Type B pancreatic cell (in vitro differentiated cells): ENCODE measurements around the gene TMBIM6. TPM values are rescaled to one million over a fixed set of nuclear protein-coding genes. Genes with fewer than 3 reads are reported as not detected.

Experiments
- DNase-seq: peaks from one replicate; pipeline ENCODE4 v3.0.0; 2021; ENCODE audit warnings: mixed read lengths; ENCODE audit not compliant: unreplicated experiment; ENCODE audit errors: extremely low spot score
- H3K27ac Mint-ChIP-seq: 2 replicates; pipeline ENCODE4 v1.8.0; 2021; ENCODE audit warnings: mild to moderate bottlenecking, mixed read lengths
- H3K27me3 Mint-ChIP-seq: 2 replicates; pipeline ENCODE4 v1.8.0; 2021; ENCODE audit warnings: mixed read lengths
- H3K36me3 Mint-ChIP-seq: 2 replicates; pipeline ENCODE4 v1.8.0; 2021; ENCODE audit warnings: mixed read lengths
- H3K4me1 Mint-ChIP-seq: one replicate; pipeline ENCODE4 v1.8.0; 2021; ENCODE audit warnings: mixed read lengths; ENCODE audit not compliant: unreplicated experiment
- H3K4me3 Mint-ChIP-seq: 2 replicates; pipeline ENCODE4 v1.8.0; 2021; ENCODE audit warnings: mild to moderate bottlenecking, mixed read lengths
- H3K9me3 Mint-ChIP-seq: 2 replicates; pipeline ENCODE4 v1.8.0; 2021; ENCODE audit warnings: mixed read lengths
- total RNA-seq: library from RNA; stranded (reverse); gene quantifications from 2 replicates; pipeline ENCODE4 v1.2.1, GENCODE V29; 2021; ENCODE audit warnings: low replicate concordance
- TF ChIP-seq, protein P1 (sequence below): fragments of 200-600 bp; sonication (generic); conservative IDR thresholded peaks from 2 replicates; pipeline ENCODE4 v1.5.0; 2021; ENCODE audit warnings: antibody characterized with exemption, mild to moderate bottlenecking

Gene TMBIM6
- total RNA-seq, 1 donor from 2014 or later, result 497 TPM

DNA sequence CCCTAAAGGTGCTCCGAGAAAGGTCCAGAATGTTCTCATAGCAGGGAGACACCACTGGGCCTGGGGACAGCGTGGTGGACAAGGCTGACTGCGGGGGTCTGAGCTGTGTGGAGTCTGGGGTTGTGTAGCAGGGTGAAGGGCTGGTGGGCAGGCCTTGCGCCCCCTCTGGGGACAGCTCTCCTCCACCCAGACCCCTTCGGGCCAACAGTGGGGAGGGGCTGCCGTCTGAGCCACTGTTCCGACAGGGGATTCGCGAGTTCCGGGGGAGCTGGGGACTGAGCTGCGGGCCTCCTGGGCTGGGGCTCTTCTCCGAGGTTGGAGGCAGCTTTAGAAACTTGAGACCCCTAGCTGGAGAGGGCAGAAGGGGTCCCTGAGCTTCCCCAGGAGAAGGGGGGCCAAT lies 54.8 kb downstream of the TMBIM6 start:
- H3K9me3 Mint-ChIP-seq, result no peaks in the 10 kb centered on the region
- no peaks in the 10 kb centered on the region for H3K27me3 Mint-ChIP-seq
- DNase-seq, result no peak
- no peak overlapping the region for H3K4me3 Mint-ChIP-seq
- peaks cover 3% of the 10 kb centered on the region for H3K36me3 Mint-ChIP-seq
- no peak overlapping the region for H3K27ac Mint-ChIP-seq
- peaks cover 8% of the 10 kb centered on the region for H3K4me1 Mint-ChIP-seq
- TF ChIP-seq, protein P1, sequence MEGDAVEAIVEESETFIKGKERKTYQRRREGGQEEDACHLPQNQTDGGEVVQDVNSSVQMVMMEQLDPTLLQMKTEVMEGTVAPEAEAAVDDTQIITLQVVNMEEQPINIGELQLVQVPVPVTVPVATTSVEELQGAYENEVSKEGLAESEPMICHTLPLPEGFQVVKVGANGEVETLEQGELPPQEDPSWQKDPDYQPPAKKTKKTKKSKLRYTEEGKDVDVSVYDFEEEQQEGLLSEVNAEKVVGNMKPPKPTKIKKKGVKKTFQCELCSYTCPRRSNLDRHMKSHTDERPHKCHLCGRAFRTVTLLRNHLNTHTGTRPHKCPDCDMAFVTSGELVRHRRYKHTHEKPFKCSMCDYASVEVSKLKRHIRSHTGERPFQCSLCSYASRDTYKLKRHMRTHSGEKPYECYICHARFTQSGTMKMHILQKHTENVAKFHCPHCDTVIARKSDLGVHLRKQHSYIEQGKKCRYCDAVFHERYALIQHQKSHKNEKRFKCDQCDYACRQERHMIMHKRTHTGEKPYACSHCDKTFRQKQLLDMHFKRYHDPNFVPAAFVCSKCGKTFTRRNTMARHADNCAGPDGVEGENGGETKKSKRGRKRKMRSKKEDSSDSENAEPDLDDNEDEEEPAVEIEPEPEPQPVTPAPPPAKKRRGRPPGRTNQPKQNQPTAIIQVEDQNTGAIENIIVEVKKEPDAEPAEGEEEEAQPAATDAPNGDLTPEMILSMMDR, result no peak

- Mint-ChIP-seq H3K27ac (no peak overlapping the region), H3K4me1 (peaks cover 8% of the 10 kb centered on the region), H3K9me3 (no peaks in the 10 kb centered on the region), H3K27me3 (no peaks in the 10 kb centered on the region), H3K4me3 (no peak overlapping the region), H3K36me3 (peaks cover 3% of the 10 kb centered on the region)
- DNase-seq, result no peak
- TF ChIP-seq, protein P1, result no peak
These were observed 55.5 kb downstream of the TMBIM6 start for GRCh38 chr12:49796606-49797448.

DNA sequence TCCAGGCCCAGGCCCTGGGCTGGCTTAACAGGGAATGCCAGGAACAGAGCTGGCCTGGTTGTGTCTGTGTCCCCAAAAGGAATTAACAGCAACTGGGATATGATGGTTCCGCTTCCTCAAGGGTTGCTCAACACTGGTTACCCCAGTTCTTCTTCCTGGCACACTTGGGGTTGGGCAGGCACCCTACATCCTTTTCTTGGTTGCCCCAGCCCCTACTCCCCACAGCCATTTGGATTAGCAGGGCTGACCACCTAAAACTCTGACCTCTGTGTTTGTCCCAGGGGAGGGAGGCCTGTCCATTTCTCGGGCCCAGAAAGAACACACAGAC lies 56.1 kb downstream of the TMBIM6 start:
- Mint-ChIP-seq H3K9me3 (no peaks in the 10 kb centered on the region), H3K36me3 (peaks cover 3% of the 10 kb centered on the region), H3K27ac (no peak overlapping the region), H3K4me3 (no peak overlapping the region), H3K27me3 (no peaks in the 10 kb centered on the region), H3K4me1 (peaks cover 8% of the 10 kb centered on the region)
- TF ChIP-seq, protein P1, result no peak
- DNase-seq, result no peak

DNA sequence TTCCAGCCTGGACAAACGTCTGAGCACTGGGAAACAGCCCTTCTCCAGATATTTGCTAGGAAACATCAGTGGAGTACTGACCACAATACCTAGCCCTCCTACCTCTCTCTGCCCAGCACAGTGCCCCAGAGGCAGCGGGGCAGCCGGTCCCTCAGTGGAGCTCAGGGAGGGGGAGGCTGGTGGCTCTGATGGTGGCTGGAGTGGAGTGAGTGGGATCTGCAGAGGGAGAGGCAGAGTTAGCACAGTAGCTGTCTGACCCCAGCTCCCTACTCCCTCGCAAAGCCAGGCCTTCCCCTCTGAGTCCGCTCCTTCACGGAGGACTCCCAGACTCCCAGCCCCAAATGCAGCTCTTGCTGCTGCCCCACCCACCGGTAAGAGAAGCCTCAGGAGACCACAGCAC lies 56.9 kb downstream of the TMBIM6 start:
- peaks cover 3% of the 10 kb centered on the region for H3K36me3 Mint-ChIP-seq
- H3K27ac Mint-ChIP-seq, result no peak overlapping the region
- peaks cover 8% of the 10 kb centered on the region for H3K4me1 Mint-ChIP-seq
- DNase-seq, result no peak
- H3K27me3 Mint-ChIP-seq, result no peaks in the 10 kb centered on the region
- TF ChIP-seq, protein P1, result no peak
- H3K9me3 Mint-ChIP-seq, result no peaks in the 10 kb centered on the region
- H3K4me3 Mint-ChIP-seq, result no peak overlapping the region

DNA sequence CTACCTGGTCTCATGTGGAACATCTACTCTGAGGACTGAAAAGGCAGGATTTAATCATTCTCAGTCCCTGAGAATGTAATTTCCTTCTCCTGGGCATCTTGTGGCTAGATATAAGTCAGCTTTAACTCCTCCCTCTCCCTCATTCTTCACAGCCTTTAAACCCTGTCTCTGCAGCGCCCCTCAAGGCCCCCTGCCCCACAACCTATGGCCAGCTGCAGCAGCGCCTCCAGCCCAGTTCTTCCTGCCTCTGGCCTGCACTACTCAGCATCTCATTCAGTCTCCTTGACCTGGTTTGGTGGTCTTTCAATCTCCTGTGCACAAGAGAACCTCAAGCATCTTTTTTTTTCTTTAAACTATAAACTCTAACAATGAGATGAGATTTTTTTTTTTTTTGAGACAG lies 57.6 kb downstream of the TMBIM6 start:
- Mint-ChIP-seq H3K27me3 (no peaks in the 10 kb centered on the region), H3K9me3 (no peaks in the 10 kb centered on the region), H3K36me3 (peaks cover 3% of the 10 kb centered on the region), H3K4me1 (peaks cover 8% of the 10 kb centered on the region), H3K4me3 (no peak overlapping the region), H3K27ac (peak overlapping the region; percentile 22)
- TF ChIP-seq, protein P1, result no peak
- no peak for DNase-seq
